Measurements from ENCODE around the gene FABP3. TPM values are rescaled to one million over a fixed set of nuclear protein-coding genes. Genes with fewer than 3 reads are reported as not detected.

FABP3 gene
- total RNA-seq, 2 experiments from 2014 or later = not detected

GRCh38 chr1:31345635-31346034 is 27.2 kb downstream of the FABP3 start:
- Histone ChIP-seq H3K9me3 (ENCODE audit: low read length) (no peaks in the 10 kb centered on the region), H3K79me2 (ENCODE audit: insufficient read depth, low read depth, low read length) (no peaks in the 10 kb centered on the region), H3K4me2 (ENCODE audit: low read length) (no peak overlapping the region), H2AFZ (ENCODE audit: low read length) (no peak overlapping the region), H4K20me1 (ENCODE audit: insufficient read depth, low read length) (no peaks in the 10 kb centered on the region), H3K4me1 (ENCODE audit: insufficient read depth, low read length, poor library complexity, severe bottlenecking) (peaks cover 18% of the 10 kb centered on the region), H3K36me3 (ENCODE audit: insufficient read depth, low read length) (peaks cover 33% of the 10 kb centered on the region; the same call in 1 of the 2 replicates), H3K9me2 (ENCODE audit: insufficient read depth, low read length) (no peaks in the 10 kb centered on the region), H3K4me3 (ENCODE audit: low read depth, low read length, poor library complexity, severe bottlenecking) (no peak overlapping the region), H3K27ac (ENCODE audit: low read depth, low read length, poor library complexity, severe bottlenecking) (no peak overlapping the region)
- BruUV-seq (replicated peaks) = no TSS peak
- TF ChIP-seq CTCF (conservative IDR thresholded peaks at IDR 0.05; ENCODE audit: low read length) (no peak), EZH2phosphoT487 (IDR thresholded peaks at IDR 0.05; ENCODE audit: borderline replicate concordance, low read depth, low read length) (no peak)
- ChIA-PET CTCF (ENCODE audit: unreplicated experiment) (no interaction called here), POLR2A (no interaction called here)
- no peak for DNase-seq (ENCODE audit: low spot score)
- intact Hi-C loops (cut with micrococcal nuclease; ENCODE audit: unreplicated experiment) = no loop called here

- DNase-seq (ENCODE audit: low spot score) = no peak
- Histone ChIP-seq H3K4me3 (ENCODE audit: low read depth, low read length, poor library complexity, severe bottlenecking) (no peak overlapping the region), H3K27ac (ENCODE audit: low read depth, low read length, poor library complexity, severe bottlenecking) (no peak overlapping the region), H3K4me1 (ENCODE audit: insufficient read depth, low read length, poor library complexity, severe bottlenecking) (peaks cover 18% of the 10 kb centered on the region), H3K9me3 (ENCODE audit: low read length) (no peaks in the 10 kb centered on the region), H3K4me2 (ENCODE audit: low read length) (no peak overlapping the region), H3K9me2 (ENCODE audit: insufficient read depth, low read length) (no peaks in the 10 kb centered on the region), H3K36me3 (ENCODE audit: insufficient read depth, low read length) (peaks cover 25% of the 10 kb centered on the region; the same call in 1 of the 2 replicates), H4K20me1 (ENCODE audit: insufficient read depth, low read length) (no peaks in the 10 kb centered on the region), H3K79me2 (ENCODE audit: insufficient read depth, low read depth, low read length) (no peaks in the 10 kb centered on the region), H2AFZ (ENCODE audit: low read length) (no peak overlapping the region)
- TF ChIP-seq CTCF (conservative IDR thresholded peaks at IDR 0.05; ENCODE audit: low read length) (no peak), EZH2phosphoT487 (IDR thresholded peaks at IDR 0.05; ENCODE audit: borderline replicate concordance, low read depth, low read length) (no peak)
- intact Hi-C loops (cut with micrococcal nuclease; ENCODE audit: unreplicated experiment) = no loop called here
- no TSS peak for BruUV-seq (replicated peaks)
- POLR2A ChIA-PET = no interaction called here
- CTCF ChIA-PET (ENCODE audit: unreplicated experiment) = no interaction called here
Measured at GRCh38 chr1:31344503-31344902, 28.4 kb downstream of the FABP3 start.

- CTCF ChIA-PET (ENCODE audit: unreplicated experiment) = no interaction called here
- DNase-seq (ENCODE audit: low spot score) = no peak
Measured at GRCh38 chr1:31336687-31337467, 36.0 kb downstream of the FABP3 start.

More at GRCh38 chr1:31336687-31337467, 36.0 kb downstream of the FABP3 start:
- H3K9me3 ChIP-seq (ENCODE audit: low read length) = no peaks in the 10 kb centered on the region
- no peaks in the 10 kb centered on the region for H3K9me2 ChIP-seq (ENCODE audit: insufficient read depth, low read length)
- H4K20me1 ChIP-seq (ENCODE audit: insufficient read depth, low read length) = no peaks in the 10 kb centered on the region
- intact Hi-C loops (cut with micrococcal nuclease; ENCODE audit: unreplicated experiment) = no loop called here
- no peak for TF ChIP-seq EZH2phosphoT487 (IDR thresholded peaks at IDR 0.05; ENCODE audit: borderline replicate concordance, low read depth, low read length)
- POLR2A ChIA-PET = interaction anchor here (0.5 to 1.2 kb wide), 4 partner anchors 10 to 283 kb away, joined by 3 to 6 read pairs (median 4); no protein-coding TSS in a partner anchor
- peaks cover 7% of the 10 kb centered on the region for H3K4me1 ChIP-seq (ENCODE audit: insufficient read depth, low read length, poor library complexity, severe bottlenecking)
- peaks cover 16% of the 10 kb centered on the region; the same call in 1 of the 2 replicates for H3K36me3 ChIP-seq (ENCODE audit: insufficient read depth, low read length)
- no peaks in the 10 kb centered on the region for H3K79me2 ChIP-seq (ENCODE audit: insufficient read depth, low read depth, low read length)
- BruUV-seq (replicated peaks) = no TSS peak
- H3K27ac ChIP-seq (ENCODE audit: low read depth, low read length, poor library complexity, severe bottlenecking) = no peak overlapping the region
- no peak overlapping the region for H2AFZ ChIP-seq (ENCODE audit: low read length)
- no peak overlapping the region for H3K4me2 ChIP-seq (ENCODE audit: low read length)
- no peak overlapping the region for H3K4me3 ChIP-seq (ENCODE audit: low read depth, low read length, poor library complexity, severe bottlenecking)
